ENCODE results near the gene LTC4S.

LTC4S gene

GRCh38 chr5:179763215-179763945 lies 30.4 kb upstream of the LTC4S start:
- TF ChIP-seq POLR2A (IDR thresholded peaks at IDR 0.05; ENCODE audit: extremely low read depth, insufficient read length): no peak
- peak; percentile 68 for TF ChIP-seq CTCF (IDR thresholded peaks at IDR 0.05; ENCODE audit: low read depth, low read length)
- H3K4me3 ChIP-seq (ENCODE audit: low read depth, low read length): no peak overlapping the region
- DNase-seq (ENCODE audit: low read depth): peak; percentile 77

DNA sequence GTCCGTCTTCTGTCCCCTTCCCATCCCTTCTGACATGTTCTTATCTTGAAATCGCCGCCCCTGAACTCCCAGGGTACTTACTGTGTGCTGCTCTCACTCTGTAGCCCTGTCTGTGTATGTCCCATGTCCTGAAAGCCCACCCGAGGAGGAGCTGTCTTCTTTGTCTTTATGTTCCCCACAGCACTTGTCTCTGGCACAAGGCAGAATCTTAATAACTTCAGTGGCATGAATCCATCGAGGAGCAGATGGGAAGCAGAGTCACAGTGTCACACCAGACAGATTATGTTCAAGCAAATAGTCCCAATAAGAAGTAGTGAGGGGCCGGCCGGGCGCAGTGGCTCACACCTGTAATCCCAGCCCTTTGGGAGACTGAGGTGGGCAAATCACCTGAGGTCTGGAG lies 29.7 kb upstream of the LTC4S start:
- no peak for DNase-seq (ENCODE audit: low read depth)
- H3K4me3 ChIP-seq (ENCODE audit: low read depth, low read length): no peak overlapping the region
- TF ChIP-seq CTCF (IDR thresholded peaks at IDR 0.05; ENCODE audit: low read depth, low read length): no peak
- no peak for TF ChIP-seq MYC (IDR thresholded peaks at IDR 0.05; ENCODE audit: low read depth, low read length)
- TF ChIP-seq, protein P1, sequence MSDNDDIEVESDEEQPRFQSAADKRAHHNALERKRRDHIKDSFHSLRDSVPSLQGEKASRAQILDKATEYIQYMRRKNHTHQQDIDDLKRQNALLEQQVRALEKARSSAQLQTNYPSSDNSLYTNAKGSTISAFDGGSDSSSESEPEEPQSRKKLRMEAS (IDR thresholded peaks at IDR 0.05; ENCODE audit: low read depth, low read length): no peak
- TF ChIP-seq POLR2A (IDR thresholded peaks at IDR 0.05; ENCODE audit: extremely low read depth, insufficient read length): no peak

DNA sequence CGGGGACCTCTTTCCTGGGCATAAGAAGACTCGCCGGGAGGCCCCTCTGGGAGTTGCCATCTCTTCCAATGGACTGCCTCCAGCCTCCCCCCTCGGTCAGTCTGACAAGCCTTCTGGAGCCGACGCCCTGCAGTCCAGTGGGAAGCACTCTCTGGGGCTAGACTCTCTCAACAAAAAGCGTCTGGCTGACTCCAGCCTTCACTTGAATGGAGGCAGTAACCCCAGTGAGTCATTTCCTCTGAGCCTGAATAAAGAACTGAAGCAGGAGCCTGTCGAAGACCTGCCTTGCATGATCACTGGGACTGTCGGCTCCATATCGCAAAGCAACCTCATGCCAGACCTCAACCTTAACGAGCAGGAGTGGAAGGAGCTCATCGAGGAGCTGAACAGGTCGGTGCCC lies 28.4 kb upstream of the LTC4S start:
- no peak overlapping the region for H3K4me3 ChIP-seq (ENCODE audit: low read depth, low read length)
- peak; percentile 87 for DNase-seq (ENCODE audit: low read depth)
- TF ChIP-seq, protein P1 (IDR thresholded peaks at IDR 0.05; ENCODE audit: low read depth, low read length): peak; percentile 74
- TF ChIP-seq POLR2A (IDR thresholded peaks at IDR 0.05; ENCODE audit: extremely low read depth, insufficient read length): no peak
- TF ChIP-seq MYC (IDR thresholded peaks at IDR 0.05; ENCODE audit: low read depth, low read length): peak; percentile 48; the same call in 1 of the 2 replicates

GRCh38 chr5:179766021-179766725 lies 27.6 kb upstream of the LTC4S start:
- TF ChIP-seq, protein P1 (IDR thresholded peaks at IDR 0.05; ENCODE audit: low read depth, low read length): no peak
- TF ChIP-seq POLR2A (IDR thresholded peaks at IDR 0.05; ENCODE audit: extremely low read depth, insufficient read length) (no peak), CTCF (IDR thresholded peaks at IDR 0.05; ENCODE audit: low read depth, low read length) (no peak), MYC (IDR thresholded peaks at IDR 0.05; ENCODE audit: low read depth, low read length) (no peak)
- peak; percentile 75 for DNase-seq (ENCODE audit: low read depth)
- H3K4me3 ChIP-seq (ENCODE audit: low read depth, low read length): no peak overlapping the region

DNA sequence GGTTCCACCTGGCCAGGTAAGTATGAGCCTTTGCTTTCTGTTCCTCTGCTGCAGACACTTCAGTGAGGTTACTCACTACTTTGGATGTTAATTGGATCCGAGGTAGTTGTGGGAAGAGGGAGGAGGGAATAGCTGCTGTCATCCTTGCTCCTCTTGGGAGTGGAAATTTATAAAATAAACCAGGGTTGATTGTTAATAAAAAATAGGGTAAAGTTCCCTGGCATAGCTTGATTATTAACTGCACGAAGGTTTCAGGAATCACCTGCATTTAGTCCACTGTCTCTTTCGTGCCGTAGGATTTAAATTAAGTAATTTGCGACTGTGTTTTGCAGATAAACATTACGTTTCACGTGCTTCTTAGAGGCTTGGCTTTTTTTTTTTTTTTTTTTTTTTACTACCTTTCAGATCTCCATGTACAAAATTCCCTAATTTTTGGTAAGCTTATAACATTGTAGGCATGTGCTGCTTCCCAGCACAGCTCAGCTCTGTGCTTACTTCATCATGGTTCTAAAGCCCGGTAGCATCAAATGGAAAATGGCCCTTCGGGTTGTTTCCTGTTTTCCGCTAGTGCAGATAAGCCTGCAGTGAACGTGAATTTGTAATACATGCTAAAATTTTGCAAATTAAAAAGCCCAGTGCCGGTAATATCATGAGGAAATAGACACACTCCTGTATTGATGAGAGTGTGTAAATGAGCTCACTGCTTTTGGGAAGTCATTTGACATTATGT lies 26.9 kb upstream of the LTC4S start:
- no peak for DNase-seq (ENCODE audit: low read depth)
- TF ChIP-seq MYC (IDR thresholded peaks at IDR 0.05; ENCODE audit: low read depth, low read length) (no peak), CTCF (IDR thresholded peaks at IDR 0.05; ENCODE audit: low read depth, low read length) (no peak), POLR2A (IDR thresholded peaks at IDR 0.05; ENCODE audit: extremely low read depth, insufficient read length) (no peak)
- TF ChIP-seq, protein P1 (IDR thresholded peaks at IDR 0.05; ENCODE audit: low read depth, low read length): no peak

More for the DNA sequence above, 26.9 kb upstream of the LTC4S start:
- no peak overlapping the region for H3K4me3 ChIP-seq (ENCODE audit: low read depth, low read length)
